ENCODE measurements around the gene EDC3. TPM values are rescaled to one million over a fixed set of nuclear protein-coding genes. Genes with fewer than 3 reads are reported as not detected.

EDC3 gene
- total and polyA plus RNA-seq, 9 donors, result 11.0 to 32.5 (median 27.1) TPM

- H3K36me3 ChIP-seq (ENCODE audit: control insufficient read depth, insufficient read depth, low read length), result peaks cover 11% of the 10 kb centered on the region
- peaks cover 26% of the 10 kb centered on the region for H3K4me1 ChIP-seq (ENCODE audit: control insufficient read depth, insufficient read depth, low read length)
- H3K9me3 ChIP-seq (replicated peaks; ENCODE audit: control insufficient read depth, low read depth, low read length), result no peaks in the 10 kb centered on the region
- H3K27me3 ChIP-seq (ENCODE audit: control insufficient read depth, insufficient read depth, low read length), result no peaks in the 10 kb centered on the region
- no peak overlapping the region for H3K27ac ChIP-seq (ENCODE audit: low read length)
- no peak for DNase-seq
- H3K4me3 ChIP-seq (ENCODE audit: low read length), result no peak overlapping the region
- WGBS (ENCODE audit: insufficient coverage), result 91% methylated on average over 7 of the region's 7 CpGs
These were observed 40.4 kb downstream of the EDC3 start for GRCh38 chr15:74655424-74655823.

GRCh38 chr15:74653426-74654102 lies 42.3 kb downstream of the EDC3 start:
- no CpG with 5 or more reads among the region's 7 CpGs for WGBS (ENCODE audit: insufficient coverage)
- Histone ChIP-seq H3K27me3 (ENCODE audit: control insufficient read depth, insufficient read depth, low read length) (no peaks in the 10 kb centered on the region), H3K27ac (ENCODE audit: low read length) (peak overlapping the region; percentile 43), H3K9me3 (replicated peaks; ENCODE audit: control insufficient read depth, low read depth, low read length) (no peaks in the 10 kb centered on the region), H3K4me3 (ENCODE audit: low read length) (no peak overlapping the region), H3K36me3 (ENCODE audit: control insufficient read depth, insufficient read depth, low read length) (peaks cover 13% of the 10 kb centered on the region), H3K4me1 (ENCODE audit: control insufficient read depth, insufficient read depth, low read length) (peaks cover 34% of the 10 kb centered on the region)
- DNase-seq, result peak; percentile 64

- Histone ChIP-seq H3K4me3 (ENCODE audit: low read length) (no peak overlapping the region), H3K4me1 (ENCODE audit: control insufficient read depth, insufficient read depth, low read length) (peaks cover 36% of the 10 kb centered on the region), H3K27ac (ENCODE audit: low read length) (peak overlapping the region; percentile 13), H3K9me3 (replicated peaks; ENCODE audit: control insufficient read depth, low read depth, low read length) (no peaks in the 10 kb centered on the region), H3K36me3 (ENCODE audit: control insufficient read depth, insufficient read depth, low read length) (peaks cover 13% of the 10 kb centered on the region), H3K27me3 (ENCODE audit: control insufficient read depth, insufficient read depth, low read length) (no peaks in the 10 kb centered on the region)
- no CpG with 5 or more reads among the region's 3 CpGs for WGBS (ENCODE audit: insufficient coverage)
- DNase-seq, result no peak
These were observed 44.5 kb downstream of the EDC3 start for GRCh38 chr15:74651242-74651741.

- peak; percentile 45 for DNase-seq
- Histone ChIP-seq H3K9me3 (replicated peaks; ENCODE audit: control insufficient read depth, low read depth, low read length) (no peaks in the 10 kb centered on the region), H3K27ac (ENCODE audit: low read length) (peak overlapping the region; percentile 38), H3K27me3 (ENCODE audit: control insufficient read depth, insufficient read depth, low read length) (no peaks in the 10 kb centered on the region), H3K4me1 (ENCODE audit: control insufficient read depth, insufficient read depth, low read length) (peaks cover 21% of the 10 kb centered on the region), H3K36me3 (ENCODE audit: control insufficient read depth, insufficient read depth, low read length) (peaks cover 10% of the 10 kb centered on the region), H3K4me3 (ENCODE audit: low read length) (no peak overlapping the region)
- WGBS (ENCODE audit: insufficient coverage), result no CpG with 5 or more reads among the region's 5 CpGs
These were observed 47.6 kb downstream of the EDC3 start for GRCh38 chr15:74648051-74648842.

- peaks cover 21% of the 10 kb centered on the region for H3K4me1 ChIP-seq (ENCODE audit: control insufficient read depth, insufficient read depth, low read length)
- H3K9me3 ChIP-seq (replicated peaks; ENCODE audit: control insufficient read depth, low read depth, low read length), result no peaks in the 10 kb centered on the region
- no peak for DNase-seq
- H3K27ac ChIP-seq (ENCODE audit: low read length), result no peak overlapping the region
- no peaks in the 10 kb centered on the region for H3K27me3 ChIP-seq (ENCODE audit: control insufficient read depth, insufficient read depth, low read length)
- H3K4me3 ChIP-seq (ENCODE audit: low read length), result no peak overlapping the region
- peaks cover 18% of the 10 kb centered on the region for H3K36me3 ChIP-seq (ENCODE audit: control insufficient read depth, insufficient read depth, low read length)
These were observed 49.3 kb downstream of the EDC3 start for GRCh38 chr15:74646480-74646879.

- Histone ChIP-seq H3K36me3 (ENCODE audit: control insufficient read depth, insufficient read depth, low read length) (peaks cover 40% of the 10 kb centered on the region), H3K27ac (ENCODE audit: low read length) (no peak overlapping the region)
- WGBS (ENCODE audit: insufficient coverage), result 93% methylated on average over 2 of the region's 2 CpGs
These were observed 52.1 kb downstream of the EDC3 start for GRCh38 chr15:74643665-74644204.

GRCh38 chr15:74642734-74643664 lies 52.8 kb downstream of the EDC3 start:
- no peak for DNase-seq
- no peaks in the 10 kb centered on the region for H3K27me3 ChIP-seq (ENCODE audit: control insufficient read depth, insufficient read depth, low read length)
- peaks cover 41% of the 10 kb centered on the region for H3K36me3 ChIP-seq (ENCODE audit: control insufficient read depth, insufficient read depth, low read length)
- H3K9me3 ChIP-seq (replicated peaks; ENCODE audit: control insufficient read depth, low read depth, low read length), result no peaks in the 10 kb centered on the region
- H3K27ac ChIP-seq (ENCODE audit: low read length), result no peak overlapping the region
- 74% methylated on average over 5 of the region's 11 CpGs for WGBS (ENCODE audit: insufficient coverage)
- peaks cover 10% of the 10 kb centered on the region for H3K4me1 ChIP-seq (ENCODE audit: control insufficient read depth, insufficient read depth, low read length)
- H3K4me3 ChIP-seq (ENCODE audit: low read length), result no peak overlapping the region

More at GRCh38 chr15:74643665-74644204, 52.1 kb downstream of the EDC3 start:
- Histone ChIP-seq H3K9me3 (replicated peaks; ENCODE audit: control insufficient read depth, low read depth, low read length) (no peaks in the 10 kb centered on the region), H3K27me3 (ENCODE audit: control insufficient read depth, insufficient read depth, low read length) (no peaks in the 10 kb centered on the region), H3K4me1 (ENCODE audit: control insufficient read depth, insufficient read depth, low read length) (peaks cover 15% of the 10 kb centered on the region), H3K4me3 (ENCODE audit: low read length) (no peak overlapping the region)
- no peak for DNase-seq

- 100% methylated on average over 2 of the region's 4 CpGs for WGBS (ENCODE audit: insufficient coverage)
- Histone ChIP-seq H3K36me3 (ENCODE audit: control insufficient read depth, insufficient read depth, low read length) (peaks cover 48% of the 10 kb centered on the region), H3K4me1 (ENCODE audit: control insufficient read depth, insufficient read depth, low read length) (peaks cover 4% of the 10 kb centered on the region), H3K4me3 (ENCODE audit: low read length) (no peak overlapping the region), H3K27me3 (ENCODE audit: control insufficient read depth, insufficient read depth, low read length) (no peaks in the 10 kb centered on the region), H3K27ac (ENCODE audit: low read length) (no peak overlapping the region), H3K9me3 (replicated peaks; ENCODE audit: control insufficient read depth, low read depth, low read length) (no peaks in the 10 kb centered on the region)
- no peak for DNase-seq
These were observed 53.5 kb downstream of the EDC3 start for GRCh38 chr15:74642348-74642733.

- H3K27ac ChIP-seq (ENCODE audit: low read length), result no peak overlapping the region
- H3K4me1 ChIP-seq (ENCODE audit: control insufficient read depth, insufficient read depth, low read length), result peaks cover 2% of the 10 kb centered on the region
- peaks cover 59% of the 10 kb centered on the region for H3K36me3 ChIP-seq (ENCODE audit: control insufficient read depth, insufficient read depth, low read length)
- H3K9me3 ChIP-seq (replicated peaks; ENCODE audit: control insufficient read depth, low read depth, low read length), result no peaks in the 10 kb centered on the region
- WGBS (ENCODE audit: insufficient coverage), result no CpG with 5 or more reads among the region's 1 CpG
- no peak overlapping the region for H3K4me3 ChIP-seq (ENCODE audit: low read length)
- no peaks in the 10 kb centered on the region for H3K27me3 ChIP-seq (ENCODE audit: control insufficient read depth, insufficient read depth, low read length)
- DNase-seq, result no peak
These were observed 54.7 kb downstream of the EDC3 start for GRCh38 chr15:74641151-74641550.

Measured in muscle of leg (tissue), 11 donors.